B cell (primary cell): ENCODE data around the gene TRMT11. TPM values are rescaled to one million over a fixed set of nuclear protein-coding genes. Genes with fewer than 3 reads are reported as not detected.

Source experiments
- ATAC-seq: fragments of 200-7000 bp; cut with Tn5 transposase; one replicate; pipeline ENCODE4 v1.10.0; 2021; ENCODE audit warnings: low read depth, mild to moderate bottlenecking, moderate number of reproducible peaks, moderate library complexity
- CTCF ChIA-PET: fragments of 350-600 bp; sonication (Branson Sonifier 250); formaldehyde crosslinking; loops from one replicate; lab custom pipeline; 2021; ENCODE audit warnings: antibody characterized with exemption, inconsistent platforms; lab: Charles Lee
- POLR2A ChIA-PET: fragments of 350-600 bp; sonication (Branson Sonifier 250); formaldehyde crosslinking; loops from one replicate; lab custom pipeline; 2021; ENCODE audit warnings: antibody characterized with exemption; lab: Charles Lee
- DNase-seq: peaks from one replicate; pipeline ENCODE4 v3.0.0; 2013
- H2AFZ ChIP-seq: 2 replicates; pipeline ENCODE4 v1.6.1; 2012; ENCODE audit warnings: mild to moderate bottlenecking, low read depth, low read length; ENCODE audit not compliant: insufficient read depth, poor library complexity, severe bottlenecking
- H3K27ac ChIP-seq, 2 donors: 1 replicate in 1 of 2; 2 replicates in 1 of 2; pipeline ENCODE4 v1.5.1; 2012 to 2013; ENCODE audit warnings: low read length in 2 of 2, mild to moderate bottlenecking in 2 of 2, moderate library complexity in 1 of 2
- H3K27me3 ChIP-seq, 4 experiments: fragments of 200-600 bp in 1 of 4; sonication (generic) in 1 of 4; replicated peaks in 1 of 4; 1 replicate in 2 of 4; 2 replicates in 2 of 4; pipeline versions ENCODE4 v1.6.1 to v1.7.0; 2013 to 2016; ENCODE audit warnings: low read length in 3 of 4, mild to moderate bottlenecking in 2 of 4, mixed read lengths in 1 of 4, moderate library complexity in 1 of 4; ENCODE audit not compliant: insufficient read depth in 4 of 4, control insufficient read depth in 3 of 4; ENCODE audit errors: control extremely low read depth in 1 of 4
- H3K36me3 ChIP-seq, 2 experiments: replicated peaks in 1 of 2; 1 replicate in 1 of 2; 2 replicates in 1 of 2; pipeline versions ENCODE4 v1.6.1 to v1.7.1; 2013; ENCODE audit warnings: low read length in 1 of 2; ENCODE audit not compliant: insufficient read depth in 2 of 2, control insufficient read depth in 1 of 2; ENCODE audit errors: control extremely low read depth in 1 of 2, extremely low read depth in 1 of 2
- H3K4me1 ChIP-seq, 2 donors: fragments of 200-600 bp in 1 of 2; sonication (generic) in 1 of 2; 1 replicate in 1 of 2; 2 replicates in 1 of 2; pipeline versions ENCODE4 v1.5.1 to v1.6.1; 2013 to 2017; ENCODE audit warnings: low read length in 2 of 2; ENCODE audit not compliant: control insufficient read depth in 2 of 2, insufficient read depth in 2 of 2
- H3K4me2 ChIP-seq: replicated peaks from 2 replicates; pipeline ENCODE3; 2012; ENCODE audit warnings: mild to moderate bottlenecking, low read depth, low read length; ENCODE audit not compliant: poor library complexity, severe bottlenecking
- H3K4me3 ChIP-seq, 5 experiments: fragments of 200-600 bp in 1 of 5; sonication (generic) in 1 of 5; 1 replicate in 3 of 5; 2 replicates in 2 of 5; pipeline versions ENCODE4 v1.5.1 to v1.7.0; 2011 to 2016; ENCODE audit warnings: low read length in 4 of 5, mild to moderate bottlenecking in 4 of 5, low read depth in 2 of 5, control low read depth in 1 of 5, moderate library complexity in 1 of 5; ENCODE audit not compliant: insufficient read depth in 1 of 5; ENCODE audit errors: control extremely low read depth in 1 of 5, extremely low read depth in 1 of 5
- H3K79me2 ChIP-seq: fragments of 200-600 bp; sonication (generic); one replicate; pipeline ENCODE4 v1.6.0; 2016; ENCODE audit warnings: low read length; ENCODE audit not compliant: control insufficient read depth, insufficient read depth
- H3K9ac ChIP-seq: fragments of 200-600 bp; sonication (generic); 2 replicates; pipeline ENCODE4 v1.6.1; 2017; ENCODE audit warnings: mild to moderate bottlenecking, low read length, moderate library complexity
- H3K9me3 ChIP-seq, 3 donors: one replicate each; pipeline versions ENCODE4 v1.6.1 to v1.7.1; 2013; ENCODE audit warnings: low read length in 2 of 3; ENCODE audit not compliant: control insufficient read depth in 2 of 3, insufficient read depth in 1 of 3; ENCODE audit errors: control extremely low read depth in 1 of 3
- H4K20me1 ChIP-seq: 2 replicates; pipeline ENCODE4 v1.6.0; 2012; ENCODE audit warnings: mild to moderate bottlenecking, low read length; ENCODE audit not compliant: insufficient read depth, control insufficient read depth, poor library complexity, severe bottlenecking
- H3K27ac Mint-ChIP-seq: one replicate; pipeline ENCODE4 v1.8.0; 2021; ENCODE audit warnings: mixed read lengths
- H3K27me3 Mint-ChIP-seq: one replicate; pipeline ENCODE4 v1.8.0; 2021; ENCODE audit warnings: mixed read lengths
- H3K4me1 Mint-ChIP-seq: one replicate; pipeline ENCODE4 v1.8.0; 2021; ENCODE audit warnings: mixed read lengths
- H3K4me3 Mint-ChIP-seq: one replicate; pipeline ENCODE4 v1.8.0; 2021; ENCODE audit warnings: mixed read lengths
- H3K9me3 Mint-ChIP-seq: one replicate; pipeline ENCODE4 v1.8.0; 2022; ENCODE audit warnings: mixed read lengths; ENCODE audit not compliant: insufficient read depth
- EZH2 ChIP-seq: IDR thresholded peaks from 2 replicates; pipeline ENCODE4 v1.6.1; 2012; ENCODE audit warnings: borderline replicate concordance, low read depth, mild to moderate bottlenecking, moderate library complexity, low read length; ENCODE audit not compliant: insufficient read depth, poor library complexity, severe bottlenecking
- WGBS: methylation state at CpG from one replicate; pipeline ENCODE4 v1.1.5; 2013; ENCODE audit warnings: missing lambda C conversion rate; ENCODE audit not compliant: insufficient coverage; 5-methylcytosine and 5-hydroxymethylcytosine counted together
- intact Hi-C: fragments of 100-400 bp; cut with micrococcal nuclease; formaldehyde crosslinking; loops from one replicate; pipeline ENCODE4 v1.10.0; 2022
- polyA plus RNA-seq: library from polyadenylated mRNA; depleted of rRNA; stranded (reverse); fragments of >200 nt; gene quantifications from 2 replicates; pipeline ENCODE4 v1.2.3, GENCODE V29; 2012
- total RNA-seq, 2 donors: library from RNA; stranded (reverse); fragments of 120-200 nt in 1 of 2; gene quantifications; 1 replicate in 1 of 2; 2 replicates in 1 of 2; pipeline versions ENCODE4 v1.2.3 to v1.2.4, GENCODE V29; 2013 to 2022
- TF ChIP-seq, protein P1 (sequence below): fragments of 200-600 bp; IDR thresholded peaks from one replicate; pipeline ENCODE4 v1.8.0; 2022; ENCODE audit warnings: antibody characterized with exemption, mild to moderate bottlenecking

TRMT11 gene
- total and polyA plus RNA-seq, 2 donors (not counting 1 experiment from before 2014, with no cell fraction given) = 12.1 to 30.4 TPM

DNA sequence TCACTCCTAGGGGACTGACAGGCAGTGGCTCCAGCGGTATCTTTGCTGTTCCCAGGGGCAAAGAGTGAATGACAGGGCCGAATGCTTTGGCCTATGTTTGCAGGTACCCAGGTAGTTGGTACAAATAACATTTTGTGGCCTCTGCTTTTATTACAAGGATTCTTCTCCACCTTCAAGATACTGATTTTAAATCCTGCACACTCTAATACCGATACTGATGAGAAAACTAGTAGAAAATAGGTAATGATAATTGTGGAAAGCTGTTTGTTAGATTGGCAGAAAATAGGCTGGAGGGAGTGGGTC, 29.0 kb upstream of the TRMT11 start:
- H3K27me3 ChIP-seq = no peaks in the 10 kb centered on the region
- H3K4me3 ChIP-seq = peak overlapping the region; percentile 50 to 96 (median 87)
- TF ChIP-seq, protein P1, sequence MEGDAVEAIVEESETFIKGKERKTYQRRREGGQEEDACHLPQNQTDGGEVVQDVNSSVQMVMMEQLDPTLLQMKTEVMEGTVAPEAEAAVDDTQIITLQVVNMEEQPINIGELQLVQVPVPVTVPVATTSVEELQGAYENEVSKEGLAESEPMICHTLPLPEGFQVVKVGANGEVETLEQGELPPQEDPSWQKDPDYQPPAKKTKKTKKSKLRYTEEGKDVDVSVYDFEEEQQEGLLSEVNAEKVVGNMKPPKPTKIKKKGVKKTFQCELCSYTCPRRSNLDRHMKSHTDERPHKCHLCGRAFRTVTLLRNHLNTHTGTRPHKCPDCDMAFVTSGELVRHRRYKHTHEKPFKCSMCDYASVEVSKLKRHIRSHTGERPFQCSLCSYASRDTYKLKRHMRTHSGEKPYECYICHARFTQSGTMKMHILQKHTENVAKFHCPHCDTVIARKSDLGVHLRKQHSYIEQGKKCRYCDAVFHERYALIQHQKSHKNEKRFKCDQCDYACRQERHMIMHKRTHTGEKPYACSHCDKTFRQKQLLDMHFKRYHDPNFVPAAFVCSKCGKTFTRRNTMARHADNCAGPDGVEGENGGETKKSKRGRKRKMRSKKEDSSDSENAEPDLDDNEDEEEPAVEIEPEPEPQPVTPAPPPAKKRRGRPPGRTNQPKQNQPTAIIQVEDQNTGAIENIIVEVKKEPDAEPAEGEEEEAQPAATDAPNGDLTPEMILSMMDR = no peak
- no peak for TF ChIP-seq EZH2
- H2AFZ ChIP-seq = peak overlapping the region; percentile 96
- Mint-ChIP-seq H3K27me3 (peaks cover 5% of the 10 kb centered on the region), H3K4me3 (no peak overlapping the region), H3K4me1 (peaks cover 8% of the 10 kb centered on the region), H3K27ac (no peak overlapping the region), H3K9me3 (no peaks in the 10 kb centered on the region)
- H4K20me1 ChIP-seq = peaks cover 37% of the 10 kb centered on the region
- ATAC-seq (no peak), DNase-seq (no peak)
- H3K36me3 ChIP-seq = peaks cover 0 to 12% of the 10 kb centered on the region in 2 experiments
- H3K4me2 ChIP-seq = peak overlapping the region; percentile 89
- ChIA-PET POLR2A (interaction anchor here (0.8 to 3.2 kb wide), 5 partner anchors 29 to 656 kb away, joined by 3 to 22 read pairs (median 5); partner anchors contain the start of genes HDDC2, NCOA7 and TRMT11), CTCF (interaction anchor here (0.6 to 7.3 kb wide), 16 partner anchors 10 to 646 kb away, joined by 3 to 130 read pairs (median 13); partner anchors contain the start of genes NCOA7 and TRMT11)
- peak overlapping the region; percentile 99 for H3K9ac ChIP-seq
- H3K79me2 ChIP-seq = peaks cover 61% of the 10 kb centered on the region
- H3K27ac ChIP-seq = peak overlapping the region; percentile 97 to 98
- peaks cover 27% of the 10 kb centered on the region in 2 donors for H3K4me1 ChIP-seq
- H3K9me3 ChIP-seq = no peaks in the 10 kb centered on the region
- intact Hi-C loops = loop anchor here (2.0 kb wide), 1 partner anchor 655 kb away; no protein-coding TSS in a partner anchor
- WGBS = 10% methylated on average over 2 of the region's 3 CpGs

DNA sequence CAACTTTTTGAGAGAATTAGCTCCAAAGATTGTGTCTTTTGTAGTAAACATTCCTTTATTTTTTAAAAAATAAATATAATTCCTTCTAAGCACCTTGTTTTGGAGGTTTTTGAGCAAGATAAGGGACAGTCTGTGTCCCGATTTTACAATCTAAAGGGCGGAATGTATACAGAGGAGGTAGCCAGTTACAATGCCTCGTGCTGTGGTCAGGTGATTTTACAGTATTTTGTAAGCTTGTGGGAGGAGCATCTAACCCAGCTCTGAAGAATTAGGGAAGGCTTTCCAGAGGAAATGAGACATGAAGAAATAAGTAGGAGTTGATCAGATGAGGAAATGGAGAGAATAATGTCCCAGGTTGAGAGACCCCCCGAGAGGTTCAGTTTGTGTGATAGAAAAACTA, 28.5 kb upstream of the TRMT11 start:
- no peak for TF ChIP-seq EZH2
- TF ChIP-seq, protein P1 = no peak
- peak overlapping the region; percentile 50 to 96 (median 87) for H3K4me3 ChIP-seq
- H4K20me1 ChIP-seq = peaks cover 37% of the 10 kb centered on the region
- Mint-ChIP-seq H3K4me3 (no peak overlapping the region), H3K9me3 (no peaks in the 10 kb centered on the region), H3K27ac (no peak overlapping the region), H3K27me3 (peaks cover 3% of the 10 kb centered on the region), H3K4me1 (peaks cover 8% of the 10 kb centered on the region)
- no peaks in the 10 kb centered on the region for H3K9me3 ChIP-seq
- intact Hi-C loops = loop anchor here (2.0 kb wide), 1 partner anchor 655 kb away; no protein-coding TSS in a partner anchor
- ChIA-PET CTCF (interaction anchor here (0.8 to 7.3 kb wide), 9 partner anchors 10 to 647 kb away, joined by 3 to 130 read pairs (median 17); partner anchors contain the start of genes NCOA7 and TRMT11), POLR2A (interaction anchor here (2.6 to 3.2 kb wide), 2 partner anchors 28 to 167 kb away, joined by 12 to 22 read pairs; partner anchors contain the start of genes NCOA7 and TRMT11)
- H2AFZ ChIP-seq = peak overlapping the region; percentile 96
- H3K27ac ChIP-seq = peak overlapping the region in 1 of 2 donors; percentile 97
- peak overlapping the region; percentile 99 for H3K9ac ChIP-seq
- 18% methylated on average over 4 of the region's 4 CpGs for WGBS
- no peaks in the 10 kb centered on the region for H3K27me3 ChIP-seq
- H3K4me2 ChIP-seq = peak overlapping the region; percentile 89
- H3K36me3 ChIP-seq = peaks cover 2 to 16% of the 10 kb centered on the region in 2 experiments
- H3K79me2 ChIP-seq = peaks cover 66% of the 10 kb centered on the region
- ATAC-seq (no peak), DNase-seq (no peak)
- H3K4me1 ChIP-seq = peaks cover 27% of the 10 kb centered on the region in 2 donors
